Fibroblast of skin of left quadriceps (primary cell): ENCODE measurements around the gene KCND3.

ENCODE experiments used
- DNase-seq, 2 experiments: peaks; one replicate each; pipeline ENCODE4 v3.0.0-alpha.2; 2013; ENCODE audit warnings: low read depth in 2 of 2

KCND3 gene

GRCh38 chr1:111882986-111883560 is 106.4 kb downstream of the KCND3 start:
- no peak for DNase-seq

GRCh38 chr1:111882559-111882958 is 106.9 kb downstream of the KCND3 start:
- no peak for DNase-seq

GRCh38 chr1:111880881-111881837 is 108.3 kb downstream of the KCND3 start:
- DNase-seq, result no peak

- DNase-seq, result no peak
Observed at GRCh38 chr1:111879081-111879480, 110.4 kb downstream of the KCND3 start.

- no peak for DNase-seq
Observed at GRCh38 chr1:111878649-111879048, 110.8 kb downstream of the KCND3 start.

- no peak for DNase-seq
Observed at GRCh38 chr1:111878091-111878490, 111.4 kb downstream of the KCND3 start.

- no peak for DNase-seq
Observed at GRCh38 chr1:111876631-111877030, 112.8 kb downstream of the KCND3 start.

GRCh38 chr1:111875640-111876039 is 113.8 kb downstream of the KCND3 start:
- no peak for DNase-seq

- no peak for DNase-seq
Observed at GRCh38 chr1:111873460-111874030, 115.9 kb downstream of the KCND3 start.

GRCh38 chr1:111870181-111870580 is 119.3 kb downstream of the KCND3 start:
- DNase-seq, result no peak

GRCh38 chr1:111867868-111868440 is 121.5 kb downstream of the KCND3 start:
- DNase-seq, result no peak

- DNase-seq, result no peak
Observed at GRCh38 chr1:111864862-111865261, 124.6 kb downstream of the KCND3 start.

GRCh38 chr1:111863401-111863800 is 126.1 kb downstream of the KCND3 start:
- no peak for DNase-seq

GRCh38 chr1:111862599-111862998 is 126.9 kb downstream of the KCND3 start:
- DNase-seq, result no peak

- no peak for DNase-seq
Observed at GRCh38 chr1:111861523-111861922, 127.9 kb downstream of the KCND3 start.

- no peak for DNase-seq
Observed at GRCh38 chr1:111857194-111857651, 132.2 kb downstream of the KCND3 start.

GRCh38 chr1:111856411-111857185 is 132.9 kb downstream of the KCND3 start:
- no peak for DNase-seq

- no peak for DNase-seq
Observed at GRCh38 chr1:111855260-111855659, 134.2 kb downstream of the KCND3 start.

- DNase-seq, result no peak
Observed at GRCh38 chr1:111852261-111852721, 137.2 kb downstream of the KCND3 start.

- DNase-seq, result no peak
Observed at GRCh38 chr1:111851552-111851951, 137.9 kb downstream of the KCND3 start.

- no peak for DNase-seq
Observed at GRCh38 chr1:111850109-111850508, 139.4 kb downstream of the KCND3 start.
